ENCODE data around the gene SDK1.

The SDK1 gene, protein sequence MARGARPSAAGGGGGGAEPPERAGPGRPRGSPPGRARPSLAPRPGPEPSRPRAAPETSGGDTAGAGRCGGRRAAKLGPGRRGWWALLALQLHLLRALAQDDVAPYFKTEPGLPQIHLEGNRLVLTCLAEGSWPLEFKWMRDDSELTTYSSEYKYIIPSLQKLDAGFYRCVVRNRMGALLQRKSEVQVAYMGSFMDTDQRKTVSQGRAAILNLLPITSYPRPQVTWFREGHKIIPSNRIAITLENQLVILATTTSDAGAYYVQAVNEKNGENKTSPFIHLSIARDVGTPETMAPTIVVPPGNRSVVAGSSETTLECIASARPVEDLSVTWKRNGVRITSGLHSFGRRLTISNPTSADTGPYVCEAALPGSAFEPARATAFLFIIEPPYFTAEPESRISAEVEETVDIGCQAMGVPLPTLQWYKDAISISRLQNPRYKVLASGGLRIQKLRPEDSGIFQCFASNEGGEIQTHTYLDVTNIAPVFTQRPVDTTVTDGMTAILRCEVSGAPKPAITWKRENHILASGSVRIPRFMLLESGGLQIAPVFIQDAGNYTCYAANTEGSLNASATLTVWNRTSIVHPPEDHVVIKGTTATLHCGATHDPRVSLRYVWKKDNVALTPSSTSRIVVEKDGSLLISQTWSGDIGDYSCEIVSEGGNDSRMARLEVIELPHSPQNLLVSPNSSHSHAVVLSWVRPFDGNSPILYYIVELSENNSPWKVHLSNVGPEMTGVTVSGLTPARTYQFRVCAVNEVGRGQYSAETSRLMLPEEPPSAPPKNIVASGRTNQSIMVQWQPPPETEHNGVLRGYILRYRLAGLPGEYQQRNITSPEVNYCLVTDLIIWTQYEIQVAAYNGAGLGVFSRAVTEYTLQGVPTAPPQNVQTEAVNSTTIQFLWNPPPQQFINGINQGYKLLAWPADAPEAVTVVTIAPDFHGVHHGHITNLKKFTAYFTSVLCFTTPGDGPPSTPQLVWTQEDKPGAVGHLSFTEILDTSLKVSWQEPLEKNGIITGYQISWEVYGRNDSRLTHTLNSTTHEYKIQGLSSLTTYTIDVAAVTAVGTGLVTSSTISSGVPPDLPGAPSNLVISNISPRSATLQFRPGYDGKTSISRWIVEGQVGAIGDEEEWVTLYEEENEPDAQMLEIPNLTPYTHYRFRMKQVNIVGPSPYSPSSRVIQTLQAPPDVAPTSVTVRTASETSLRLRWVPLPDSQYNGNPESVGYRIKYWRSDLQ (N-terminal part only)

GRCh38 chr7:3300651-3301448 lies at the start of gene SDK1:
SDK1 (plus strand) TSS chr7:3301252; CDS start chr7:3301587, 335 bp downstream.
- peak; percentile 94 for DNase-seq

DNA sequence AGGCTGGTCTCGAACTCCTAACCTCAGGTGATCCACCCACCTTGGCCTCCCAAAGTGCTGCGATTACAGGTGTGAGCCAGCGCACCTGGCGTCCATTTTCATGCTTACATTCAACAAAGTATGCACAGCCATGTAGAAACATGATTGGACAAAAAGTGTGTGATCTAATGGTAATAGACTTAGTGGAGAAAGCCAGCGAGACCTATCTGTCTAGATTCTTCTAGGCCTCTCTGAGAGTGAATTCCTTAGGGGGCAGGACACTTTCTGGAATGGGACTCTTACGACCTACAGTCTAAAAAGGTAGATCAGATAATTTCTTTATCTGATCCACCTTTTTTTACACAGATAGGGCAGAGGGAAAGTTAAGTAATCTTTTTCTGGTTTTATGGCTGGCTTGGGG lies 46.3 kb upstream of the SDK1 start:
- DNase-seq = no peak

GRCh38 chr7:3259711-3260400 lies 41.2 kb upstream of the SDK1 start:
- DNase-seq = no peak

GRCh38 chr7:3260401-3260715 lies 40.7 kb upstream of the SDK1 start:
- no peak for DNase-seq

DNA sequence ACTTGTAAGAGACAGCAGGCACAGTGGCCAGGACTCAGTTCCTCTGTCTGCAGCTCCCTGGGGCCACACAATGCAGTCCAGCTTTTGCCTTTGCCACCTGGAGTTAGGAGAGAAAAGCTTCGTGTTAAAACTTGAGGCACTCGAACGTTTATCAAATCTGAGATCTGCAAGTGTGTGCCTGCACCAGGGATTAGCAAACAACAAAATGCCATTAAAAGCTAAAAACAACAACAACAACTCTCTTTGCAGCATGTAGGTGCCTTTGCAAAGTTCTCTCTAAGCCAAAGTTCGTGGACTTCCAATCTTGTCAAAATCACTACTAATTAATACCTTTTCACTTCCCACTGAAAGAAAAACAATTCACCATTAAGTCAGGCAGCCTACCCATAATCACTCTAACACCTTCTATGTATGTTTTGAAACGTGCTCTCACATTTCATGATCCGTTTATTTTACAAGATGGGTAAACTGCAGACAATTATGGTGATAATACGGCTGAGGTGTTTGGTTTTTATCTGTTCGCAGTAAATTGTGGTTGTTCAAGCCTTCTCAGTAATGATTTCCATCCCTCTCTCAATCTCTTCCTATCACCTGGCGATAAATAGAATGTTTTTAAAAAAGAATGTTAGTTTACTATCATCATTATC lies 36.2 kb upstream of the SDK1 start:
- no peak for DNase-seq

DNA sequence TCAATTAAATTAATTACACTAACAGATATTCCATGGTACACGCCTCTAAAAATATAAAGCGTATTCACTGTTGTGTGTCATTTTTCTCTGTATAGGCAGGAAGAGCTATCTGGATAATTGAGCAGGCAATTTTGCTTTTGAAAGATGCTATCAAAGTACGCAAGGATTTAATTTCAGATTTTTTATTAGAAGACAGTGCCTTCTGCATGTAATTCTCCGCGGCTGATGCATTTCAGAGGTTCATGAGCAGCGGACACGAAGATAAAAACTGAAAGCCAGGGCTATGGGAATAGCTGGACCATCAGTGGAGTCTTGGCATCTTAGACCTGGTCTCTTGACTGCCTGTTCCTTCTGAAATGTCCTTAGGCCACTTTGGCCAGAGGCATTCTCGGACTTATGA lies 35.7 kb upstream of the SDK1 start:
- DNase-seq = no peak

GRCh38 chr7:3266240-3266639 lies 34.8 kb upstream of the SDK1 start:
- DNase-seq = no peak

DNA sequence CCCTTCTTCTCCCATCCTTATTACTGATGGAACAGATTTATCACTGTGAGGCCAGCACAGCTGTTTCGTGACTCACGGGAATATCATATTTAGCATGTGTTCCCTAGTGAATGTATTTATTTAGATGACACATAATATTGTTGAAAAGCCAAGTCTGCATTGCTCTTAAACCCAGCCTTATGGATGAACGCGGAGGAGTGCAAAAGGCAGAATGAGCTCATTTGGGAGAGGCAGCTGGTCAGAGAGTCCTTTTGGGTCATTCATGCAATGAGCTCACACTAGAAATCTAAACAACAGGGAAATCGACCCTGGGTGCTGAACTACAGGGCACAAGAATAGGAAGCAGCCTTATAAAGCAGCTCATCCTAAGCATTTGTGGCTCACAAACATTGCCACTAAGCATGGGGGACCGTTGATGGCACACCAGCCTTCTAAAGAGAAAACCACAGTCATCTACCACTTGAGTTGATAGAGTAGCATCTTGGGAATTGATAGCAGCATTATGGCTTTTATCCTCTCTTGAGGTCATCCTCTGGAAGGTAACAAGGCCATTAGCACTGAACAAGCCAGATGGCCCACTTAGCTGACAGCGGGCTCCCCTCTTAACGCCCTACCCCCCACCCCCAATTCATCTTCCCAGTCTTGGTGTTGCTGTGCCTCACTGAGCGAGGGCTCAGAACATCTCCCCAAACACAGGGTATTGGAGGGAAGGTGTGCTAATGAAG lies 32.9 kb upstream of the SDK1 start:
- peak; percentile 84 for DNase-seq

- DNase-seq = no peak
Measured at GRCh38 chr7:3270362-3270761, 30.7 kb upstream of the SDK1 start.

DNA sequence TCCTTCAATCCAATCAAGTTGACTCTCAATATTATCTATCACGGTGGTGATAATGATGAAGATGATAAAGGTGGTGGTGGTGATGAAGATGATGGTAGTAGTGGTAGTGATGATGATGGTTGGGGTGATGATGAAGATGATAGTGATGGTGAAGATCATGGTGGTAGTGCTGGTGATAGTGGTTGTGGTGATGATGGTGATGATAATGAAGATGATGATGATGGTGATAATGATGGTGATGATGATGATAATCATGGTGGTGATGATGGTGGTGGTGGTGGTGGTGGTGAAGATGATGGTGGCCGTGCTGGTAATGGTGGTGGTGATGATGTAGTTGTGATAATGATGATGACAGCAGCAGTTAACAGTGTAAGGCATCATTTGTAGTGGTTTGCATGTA lies 29.8 kb upstream of the SDK1 start:
- DNase-seq = no peak

- peak; percentile 19 for DNase-seq
Measured at GRCh38 chr7:3272691-3273141, 28.3 kb upstream of the SDK1 start.

DNA sequence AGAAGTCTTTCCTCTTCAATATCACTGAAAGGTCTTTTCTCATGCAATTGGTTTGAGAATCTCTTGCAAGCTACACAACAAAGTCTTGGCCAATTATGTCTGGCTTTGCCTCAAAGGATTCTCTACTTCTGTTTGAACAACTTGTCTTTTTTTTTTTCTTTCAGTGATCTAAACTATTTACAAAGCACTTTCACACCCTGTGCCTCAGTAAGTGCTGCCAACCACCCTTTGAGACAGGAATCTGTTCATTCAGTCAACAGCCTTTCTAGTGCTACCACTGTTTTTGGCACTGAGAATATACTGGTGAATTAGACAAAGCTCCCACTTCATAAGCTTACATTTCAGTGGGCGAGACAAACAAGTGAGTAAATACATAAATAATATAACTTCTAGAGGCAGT lies 26.9 kb upstream of the SDK1 start:
- peak; percentile 97 for DNase-seq

DNA sequence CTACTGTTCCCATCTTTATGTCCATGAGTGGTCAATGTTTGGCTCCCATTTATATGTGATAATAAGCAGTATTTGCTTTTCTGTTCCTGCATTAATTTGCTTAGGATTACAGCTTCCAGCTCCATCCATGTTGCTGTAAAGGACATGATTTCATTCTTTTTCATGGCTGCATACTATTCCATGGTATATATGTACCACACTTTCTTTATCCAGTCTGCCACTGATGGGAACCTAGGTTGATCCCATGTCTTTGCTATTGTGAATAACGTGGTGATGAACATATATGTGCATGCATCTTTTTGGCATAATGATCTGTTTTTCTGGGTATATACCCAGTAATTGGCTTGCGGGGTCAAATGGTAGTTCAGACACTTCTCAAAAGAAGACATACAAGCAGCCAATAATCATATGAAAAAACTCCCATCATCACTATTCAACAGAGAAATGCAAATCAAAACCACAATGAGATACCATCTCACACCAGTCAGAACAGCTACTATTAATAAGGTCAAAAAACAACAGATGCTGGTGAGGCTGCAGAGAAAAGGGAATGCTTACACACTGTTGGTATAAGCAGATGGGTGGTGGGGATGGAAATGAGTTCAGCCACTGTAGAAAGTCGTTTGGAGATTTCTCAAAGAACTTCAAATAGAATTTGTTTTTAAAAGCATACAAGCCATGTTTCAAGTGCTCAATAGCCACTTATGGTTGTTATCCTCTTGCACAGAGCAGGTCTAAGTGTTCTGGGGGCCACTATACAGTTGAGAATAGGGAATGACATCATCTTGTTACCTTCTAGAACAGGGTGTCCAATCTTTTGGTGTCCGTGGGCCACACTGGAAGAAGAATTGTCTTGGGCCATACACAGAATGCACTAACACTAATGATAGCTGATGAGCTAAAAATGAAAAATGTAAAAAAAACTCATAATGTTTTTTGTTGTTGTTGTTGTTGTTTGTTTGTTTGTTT lies 23.2 kb upstream of the SDK1 start:
- DNase-seq = peak; percentile 34

- DNase-seq = peak; percentile 57
Measured at GRCh38 chr7:3279147-3279818, 21.8 kb upstream of the SDK1 start.

- DNase-seq = no peak
Measured at GRCh38 chr7:3280445-3280844, 20.6 kb upstream of the SDK1 start.

GRCh38 chr7:3280946-3281656 lies 20.0 kb upstream of the SDK1 start:
- DNase-seq = no peak

- DNase-seq = no peak
Measured at GRCh38 chr7:3282457-3282856, 18.6 kb upstream of the SDK1 start.

DNA sequence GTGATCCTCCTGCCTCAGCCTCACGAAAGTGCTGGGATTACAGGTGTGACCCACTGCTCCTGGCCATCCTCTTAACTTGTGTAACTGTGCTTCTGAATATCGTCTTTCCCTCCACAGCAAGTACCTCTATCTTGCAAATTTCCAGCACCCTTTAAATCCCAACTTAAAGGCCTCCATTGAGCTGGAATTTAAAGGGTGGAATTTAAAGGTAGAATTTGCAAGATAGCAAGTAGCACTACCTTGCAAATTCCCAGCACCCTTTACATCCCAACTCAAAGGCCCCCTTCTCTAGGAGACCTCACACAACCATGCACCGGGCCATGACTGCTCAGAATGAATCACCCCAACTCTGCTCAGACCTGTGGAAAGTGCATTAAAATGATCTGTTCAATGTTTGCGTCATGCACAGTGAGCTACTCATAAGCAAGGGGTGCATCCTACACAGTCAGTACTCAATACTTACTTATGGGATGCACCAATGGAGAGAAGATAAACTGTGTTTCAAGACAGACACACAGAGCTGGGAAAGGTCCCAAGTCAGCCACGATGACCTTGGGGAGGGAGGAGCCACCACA lies 17.8 kb upstream of the SDK1 start:
- no peak for DNase-seq

Data from NCI-H345 (cell line).